HG02763 (cell line): ENCODE measurements around the gene ZCCHC7.

ENCODE experiments used
- ATAC-seq: cut with Tn5 transposase; IDR thresholded peaks from one replicate; pipeline ENCODE4 v1.9.1; 2021; ENCODE audit warnings: mild to moderate bottlenecking, moderate library complexity; ENCODE audit not compliant: unreplicated experiment

The ZCCHC7 gene

GRCh38 chr9:37364751-37365360, 244.5 kb downstream of the ZCCHC7 start:
- ATAC-seq = no peak

DNA sequence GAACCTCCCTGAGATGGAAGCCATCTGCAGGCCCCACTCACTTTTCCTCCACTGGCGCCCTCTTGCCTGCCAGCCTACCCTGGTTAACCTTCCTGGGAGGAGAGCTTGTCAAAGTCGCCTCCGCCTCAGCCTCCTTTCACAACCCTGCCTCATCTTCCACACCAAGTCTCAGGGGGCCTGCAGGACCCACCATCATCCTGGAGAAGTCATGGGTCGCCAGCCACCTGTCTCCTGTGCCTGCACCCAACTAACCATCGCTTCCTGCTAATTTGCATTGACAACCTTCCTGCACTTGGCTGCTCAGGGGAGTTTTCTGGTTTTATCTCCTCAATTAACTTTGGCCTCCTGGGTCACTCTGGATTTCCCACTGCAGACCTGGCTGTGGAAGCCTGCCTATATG, 249.3 kb downstream of the ZCCHC7 start:
- ATAC-seq = peak; percentile 30

DNA sequence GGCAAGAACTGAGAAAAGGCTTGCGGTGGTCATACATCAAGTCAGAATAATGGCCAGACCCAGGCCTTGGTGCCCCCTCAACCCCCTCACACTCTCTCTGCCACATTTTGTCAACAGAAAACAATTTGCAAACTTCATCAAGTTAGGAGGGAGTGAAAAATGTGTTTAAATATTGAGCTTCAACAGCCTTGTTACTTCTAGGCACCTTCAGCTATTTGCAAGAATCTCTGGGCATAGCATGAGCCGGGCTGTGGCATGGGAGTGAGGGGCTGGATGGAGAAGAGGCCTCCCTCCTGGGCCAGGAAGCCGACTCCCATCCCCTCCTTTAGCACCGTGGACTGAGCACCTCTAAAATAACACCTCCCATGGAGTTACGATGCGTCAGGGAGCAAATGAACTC, 249.9 kb downstream of the ZCCHC7 start:
- no peak for ATAC-seq

DNA sequence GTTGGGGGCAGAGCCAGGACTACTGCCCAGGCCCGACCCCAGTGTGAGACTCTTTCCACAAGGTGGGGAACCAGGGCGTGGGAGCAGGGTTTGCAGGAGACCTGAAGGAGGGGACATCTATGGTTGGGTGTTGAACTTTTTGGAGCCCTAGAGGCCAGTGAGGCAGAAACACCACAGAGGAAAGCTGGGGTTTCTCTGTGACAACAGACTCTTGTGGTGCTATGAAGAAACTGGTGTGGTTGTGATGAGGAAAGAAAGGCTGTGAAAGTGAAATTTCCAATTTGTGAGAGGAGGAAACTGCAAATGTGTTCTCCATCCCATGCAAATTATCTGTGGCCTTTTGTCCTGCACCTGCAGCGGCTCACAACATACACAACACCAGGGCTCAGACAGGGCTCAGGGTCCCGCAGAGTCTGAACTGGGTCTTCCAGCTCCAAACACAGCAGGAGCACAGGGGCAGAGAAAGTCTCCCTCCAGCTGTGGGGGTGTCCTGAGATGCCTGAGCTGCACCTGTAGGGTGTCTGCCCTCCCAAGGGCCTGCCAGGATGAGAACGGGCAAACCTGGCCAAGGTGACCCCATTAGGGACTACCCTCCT, 250.7 kb downstream of the ZCCHC7 start:
- peak; percentile 55 for ATAC-seq

- peak; percentile 14 for ATAC-seq
Observed at GRCh38 chr9:37371565-37372464, 251.4 kb downstream of the ZCCHC7 start.

DNA sequence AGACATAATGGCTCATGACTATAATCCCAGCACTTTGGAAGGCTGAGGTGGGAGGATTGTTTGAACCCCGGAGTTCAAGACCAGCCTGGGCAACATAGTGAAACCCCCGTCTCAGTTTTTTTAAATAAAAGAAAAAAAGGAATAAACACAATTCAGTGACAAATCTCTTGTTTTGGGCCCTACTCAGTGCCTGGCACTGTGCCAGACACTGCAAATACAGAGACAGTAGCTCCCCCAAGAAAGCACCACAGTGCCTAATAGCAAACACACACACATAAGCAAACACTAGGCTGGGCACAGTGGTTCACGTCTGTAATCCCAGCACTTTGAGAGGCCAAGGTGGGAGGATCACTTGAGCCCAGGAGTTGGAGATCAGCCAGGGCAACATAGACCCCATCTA, 252.5 kb downstream of the ZCCHC7 start:
- ATAC-seq = no peak

DNA sequence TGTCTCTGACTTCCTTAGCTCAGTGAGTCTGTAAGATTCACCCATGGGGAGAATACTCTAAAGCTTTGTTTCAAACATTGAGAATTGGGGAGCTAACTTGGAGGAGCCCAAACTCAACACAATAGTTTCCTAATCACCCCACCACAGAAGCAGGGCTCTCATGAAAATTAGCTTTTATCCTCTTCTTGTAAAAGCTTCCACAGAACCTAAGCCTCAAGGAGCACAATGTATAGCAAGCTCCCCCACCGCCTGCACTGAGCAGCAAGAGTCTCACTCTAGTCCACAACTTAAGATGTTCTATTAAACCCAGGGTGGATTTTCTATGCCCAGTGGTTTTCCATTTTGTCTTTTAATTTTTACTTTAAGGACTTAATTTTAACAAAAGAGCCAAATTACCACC, 253.2 kb downstream of the ZCCHC7 start:
- no peak for ATAC-seq

GRCh38 chr9:37374892-37375291, 254.5 kb downstream of the ZCCHC7 start:
- peak; percentile 33 for ATAC-seq

- no peak for ATAC-seq
Observed at GRCh38 chr9:37377688-37378612, 257.6 kb downstream of the ZCCHC7 start.

DNA sequence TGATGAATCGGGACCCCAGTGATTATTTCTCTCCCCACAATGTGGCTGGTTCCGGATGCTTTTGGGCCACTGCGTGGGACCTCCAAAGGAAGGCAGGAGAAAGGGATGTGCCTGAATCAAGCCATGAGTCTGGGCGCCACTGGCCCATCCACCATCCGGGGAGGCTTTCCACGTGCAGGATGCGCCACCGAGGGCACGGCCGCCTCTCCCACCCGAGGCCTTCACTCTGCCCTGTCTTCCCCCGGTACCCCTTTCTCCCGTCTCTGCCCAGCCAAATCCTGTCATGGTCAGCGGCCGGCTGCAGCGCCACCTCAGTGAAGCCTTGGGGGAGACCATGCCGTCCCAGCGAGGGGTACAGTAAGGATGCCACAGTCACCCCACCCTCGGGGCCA, 258.2 kb downstream of the ZCCHC7 start:
- ATAC-seq = no peak

DNA sequence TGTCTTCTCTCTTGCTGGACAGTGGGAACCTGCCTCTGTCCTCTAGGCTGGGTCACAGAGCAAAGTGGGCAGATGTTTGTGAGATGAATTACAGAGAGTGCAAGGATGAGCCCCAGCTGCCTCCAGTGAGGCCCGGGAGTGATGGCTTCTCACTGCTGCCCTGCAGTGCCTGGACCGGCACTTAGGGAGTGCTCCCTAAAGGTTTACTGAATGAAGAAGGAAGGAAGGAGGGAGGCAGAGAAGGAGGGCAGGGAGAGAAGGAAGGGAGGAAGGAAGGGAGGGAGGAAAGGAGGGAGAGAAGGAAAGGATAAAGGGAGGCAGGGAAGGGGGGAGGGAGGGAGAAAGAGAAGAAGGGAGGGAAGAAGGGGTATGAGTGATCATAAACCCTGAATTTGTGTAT, 259.5 kb downstream of the ZCCHC7 start:
- ATAC-seq = no peak

- ATAC-seq = no peak
Observed at GRCh38 chr9:37380570-37380969, 260.2 kb downstream of the ZCCHC7 start.

DNA sequence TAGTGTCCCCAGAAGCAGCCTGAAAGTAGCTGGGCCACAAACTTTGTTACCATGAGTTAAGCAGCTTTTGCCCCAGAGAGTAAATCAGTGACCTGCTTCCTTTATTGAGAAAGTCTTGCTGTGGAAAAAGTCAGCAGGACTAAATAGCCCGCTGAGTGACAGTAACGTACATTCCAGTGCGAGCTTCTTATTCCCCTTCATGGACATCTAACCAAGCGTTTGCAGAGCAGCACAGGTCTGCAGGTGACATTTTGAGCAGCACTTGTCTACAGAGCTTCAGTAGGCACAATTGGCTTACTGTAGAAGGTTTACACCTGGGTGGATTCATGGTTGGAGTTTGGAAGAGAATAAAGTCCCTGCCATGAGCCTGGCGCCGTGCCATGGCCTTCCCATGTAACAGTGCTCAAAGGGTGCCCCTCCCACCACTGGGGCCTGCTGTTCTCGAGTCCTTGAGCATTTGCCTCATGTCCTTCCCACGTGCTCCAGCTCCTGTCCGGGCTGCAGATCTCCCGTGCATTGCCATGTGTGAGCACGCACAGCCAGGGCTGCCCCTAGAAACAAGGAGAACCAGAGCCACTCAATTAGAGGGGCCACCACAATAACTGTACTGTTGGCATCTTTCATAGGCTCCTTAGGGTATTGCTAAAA, 260.8 kb downstream of the ZCCHC7 start:
- no peak for ATAC-seq

DNA sequence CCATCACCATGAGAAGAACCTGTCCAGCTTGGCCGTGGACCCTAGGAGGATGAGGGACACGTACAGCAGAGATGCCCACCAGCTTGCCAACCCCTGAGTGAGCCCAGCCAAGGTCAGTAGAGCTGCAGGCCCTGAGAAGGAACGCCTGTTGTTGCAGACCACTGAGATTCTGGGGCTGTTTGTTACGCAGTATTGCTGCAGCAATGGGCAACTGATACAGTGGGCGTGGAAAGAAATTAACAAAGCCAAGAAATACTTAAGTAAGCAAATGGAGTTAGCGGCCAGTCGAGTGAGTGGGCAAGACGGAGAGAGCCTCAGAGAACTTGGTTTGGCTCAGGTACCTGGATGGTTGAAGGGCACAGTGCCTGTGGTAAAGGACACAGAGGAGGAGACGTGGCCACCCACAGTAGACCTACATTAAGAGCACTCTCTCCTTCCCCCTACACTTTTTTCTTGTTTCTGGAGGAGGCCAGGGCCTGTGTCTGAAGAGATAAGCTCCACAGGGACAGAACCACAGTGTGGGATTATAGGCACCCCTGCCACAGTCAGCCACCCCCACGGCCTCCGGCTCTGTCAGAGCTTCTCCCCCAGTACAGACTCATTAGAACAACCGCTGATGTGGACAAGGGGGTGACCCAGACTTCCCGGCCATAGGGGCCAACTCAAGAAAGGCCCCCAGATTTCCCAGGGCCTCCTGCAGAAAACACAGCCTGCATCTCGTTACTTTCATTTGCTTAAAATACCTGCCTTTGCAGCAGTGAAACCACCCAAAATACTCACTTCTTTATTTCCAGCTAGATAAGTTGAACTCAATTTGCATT, 262.0 kb downstream of the ZCCHC7 start:
- peak; percentile 37 for ATAC-seq

DNA sequence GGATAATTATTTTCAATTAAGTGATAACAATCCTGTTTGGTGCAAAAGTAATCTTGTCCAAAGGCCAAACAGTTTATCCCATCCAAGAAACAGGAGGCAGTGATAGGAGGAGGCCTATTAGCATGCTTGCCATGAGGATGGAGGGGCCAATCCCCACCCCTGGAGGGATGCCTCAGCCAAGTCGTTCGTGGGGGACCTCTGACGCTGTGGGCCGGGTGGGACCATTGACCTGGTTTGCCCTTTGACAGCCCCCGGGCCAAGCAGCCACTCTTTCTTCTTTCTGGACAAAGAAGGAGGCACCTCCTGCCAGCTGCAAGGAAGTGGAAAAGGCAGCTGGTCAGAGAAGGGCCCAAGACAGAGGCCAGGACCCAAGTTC, 262.6 kb downstream of the ZCCHC7 start:
- peak; percentile 12 for ATAC-seq

DNA sequence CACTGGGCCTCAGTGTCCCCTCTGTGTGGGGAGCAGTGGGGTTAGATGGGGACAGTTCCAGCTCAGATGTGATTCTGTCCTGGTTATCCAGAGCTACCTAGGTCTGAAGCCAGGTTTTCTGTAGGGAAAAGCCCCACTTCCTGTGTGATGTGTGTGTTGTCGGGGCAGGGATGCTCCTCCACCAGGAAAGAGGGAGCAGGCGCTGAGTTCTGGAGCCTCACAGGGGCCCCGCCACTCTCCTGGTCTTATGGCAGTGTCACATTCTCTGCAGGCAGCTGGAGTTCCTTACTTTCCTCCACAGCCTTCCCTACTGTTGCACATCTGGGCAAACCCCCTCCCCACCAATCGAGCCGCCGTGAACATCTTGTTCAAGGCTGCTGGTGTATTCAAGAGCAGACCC, 263.0 kb downstream of the ZCCHC7 start:
- ATAC-seq = no peak

GRCh38 chr9:37383876-37384746, 263.7 kb downstream of the ZCCHC7 start:
- no peak for ATAC-seq

DNA sequence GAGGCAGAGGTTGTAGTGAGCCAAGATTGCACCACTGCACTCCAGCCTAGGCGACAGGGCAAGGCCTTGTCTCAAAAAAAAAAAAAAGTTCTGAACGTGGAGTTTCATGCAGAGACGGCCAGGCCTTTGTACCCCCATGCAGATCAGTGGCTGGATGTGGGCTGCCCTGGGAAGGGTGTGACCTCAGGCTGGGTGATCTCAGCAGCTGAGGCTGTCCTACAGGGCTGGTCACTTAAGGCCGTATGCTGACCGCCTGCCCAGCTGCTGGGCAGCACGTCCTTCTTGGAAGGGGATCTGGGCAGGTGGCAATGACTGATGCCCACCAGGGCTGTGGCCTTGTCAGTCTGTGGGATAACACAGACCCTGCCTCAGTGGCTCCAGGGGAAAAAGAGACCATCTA, 264.9 kb downstream of the ZCCHC7 start:
- no peak for ATAC-seq

- ATAC-seq = no peak
Observed at GRCh38 chr9:37386988-37387387, 266.6 kb downstream of the ZCCHC7 start.
